Measurements from ENCODE around the gene MAJIN.

DNA sequence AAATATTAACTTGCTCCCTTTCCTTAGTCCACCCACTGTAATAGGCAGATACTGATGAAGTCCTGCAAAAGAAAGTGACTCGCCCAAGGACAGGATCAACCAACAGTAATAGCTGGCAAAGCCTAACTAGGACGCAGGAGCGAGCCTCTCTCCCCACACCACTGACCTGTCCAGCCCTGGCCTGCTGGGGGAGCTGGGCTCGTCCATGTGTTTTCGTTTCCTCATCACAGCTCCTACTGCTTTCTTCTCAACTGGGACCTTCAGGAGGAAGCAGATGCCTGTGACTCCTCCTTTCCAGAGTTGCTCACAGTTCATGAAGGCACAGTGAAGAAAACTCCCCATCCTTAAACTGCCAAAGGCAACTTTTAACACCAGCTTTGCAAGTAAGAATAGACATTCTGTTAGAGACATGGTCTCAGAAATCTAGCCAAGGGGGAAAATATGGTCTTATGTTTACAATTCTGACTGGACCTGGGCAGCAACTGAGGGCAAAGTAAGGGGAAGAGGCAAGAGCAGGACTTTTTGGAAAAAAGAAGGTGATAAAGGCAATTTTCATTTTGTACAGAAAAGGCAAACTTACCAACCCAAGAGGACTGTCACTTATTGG, 24.6 kb downstream of the MAJIN start:
- TF ChIP-seq, protein P1, sequence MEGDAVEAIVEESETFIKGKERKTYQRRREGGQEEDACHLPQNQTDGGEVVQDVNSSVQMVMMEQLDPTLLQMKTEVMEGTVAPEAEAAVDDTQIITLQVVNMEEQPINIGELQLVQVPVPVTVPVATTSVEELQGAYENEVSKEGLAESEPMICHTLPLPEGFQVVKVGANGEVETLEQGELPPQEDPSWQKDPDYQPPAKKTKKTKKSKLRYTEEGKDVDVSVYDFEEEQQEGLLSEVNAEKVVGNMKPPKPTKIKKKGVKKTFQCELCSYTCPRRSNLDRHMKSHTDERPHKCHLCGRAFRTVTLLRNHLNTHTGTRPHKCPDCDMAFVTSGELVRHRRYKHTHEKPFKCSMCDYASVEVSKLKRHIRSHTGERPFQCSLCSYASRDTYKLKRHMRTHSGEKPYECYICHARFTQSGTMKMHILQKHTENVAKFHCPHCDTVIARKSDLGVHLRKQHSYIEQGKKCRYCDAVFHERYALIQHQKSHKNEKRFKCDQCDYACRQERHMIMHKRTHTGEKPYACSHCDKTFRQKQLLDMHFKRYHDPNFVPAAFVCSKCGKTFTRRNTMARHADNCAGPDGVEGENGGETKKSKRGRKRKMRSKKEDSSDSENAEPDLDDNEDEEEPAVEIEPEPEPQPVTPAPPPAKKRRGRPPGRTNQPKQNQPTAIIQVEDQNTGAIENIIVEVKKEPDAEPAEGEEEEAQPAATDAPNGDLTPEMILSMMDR (IDR thresholded peaks at IDR 0.05), result no peak
- TF ChIP-seq POLR2A (IDR thresholded peaks at IDR 0.05), result no peak

Measured in esophagus squamous epithelium (tissue), 4 donors.